H1 (cell line): ENCODE measurements around the gene GPR65. TPM values are rescaled to one million over a fixed set of nuclear protein-coding genes. Genes with fewer than 3 reads are reported as not detected.

ENCODE experiments used
- CTCF ChIA-PET: fragments of 300-600 bp; sonication (Branson Sonifier 250); formaldehyde crosslinking; loops from one replicate; lab custom pipeline; 2021; ENCODE audit not compliant: partially characterized antibody; lab: Charles Lee
- POLR2A ChIA-PET: fragments of 300-600 bp; sonication (Branson Sonifier 250); formaldehyde crosslinking; loops from one replicate; lab custom pipeline; 2021; ENCODE audit warnings: inconsistent platforms; ENCODE audit not compliant: partially characterized antibody; lab: Charles Lee
- DNase-seq, 2 experiments: peaks; one replicate each; pipeline versions ENCODE4 v3.0.0 to v3.0.0-alpha.2; 2010 to 2022; ENCODE audit warnings: low spot score in 2 of 2, low read depth in 1 of 2, mixed read lengths in 1 of 2
- FAIRE-seq: peaks from 2 replicates; lab custom pipeline; 2011; peaks lifted over from hg19 to GRCh38; lab: Jason Lieb, UNC
- H2AFZ ChIP-seq: 2 replicates; pipeline ENCODE4 v1.8.1; 2012; ENCODE audit warnings: low read length, inconsistent platforms
- H2AK5ac ChIP-seq: 2 replicates; pipeline ENCODE4 v1.6.1; 2013; ENCODE audit warnings: low read depth, low read length
- H2BK120ac ChIP-seq: replicated peaks from 2 replicates; pipeline ENCODE3; 2013; ENCODE audit warnings: low read depth, low read length, inconsistent platforms
- H2BK12ac ChIP-seq: 2 replicates; pipeline ENCODE4 v1.6.1; 2013; ENCODE audit warnings: low read depth, low read length
- H2BK15ac ChIP-seq: 2 replicates; pipeline ENCODE4 v1.6.1; 2013; ENCODE audit warnings: low read length
- H2BK20ac ChIP-seq: 2 replicates; pipeline ENCODE4 v1.6.1; 2013; ENCODE audit warnings: low read length
- H2BK5ac ChIP-seq: 2 replicates; pipeline ENCODE4 v1.6.1; 2013; ENCODE audit warnings: low read depth, low read length
- H3K14ac ChIP-seq: 2 replicates; pipeline ENCODE4 v1.6.1; 2013; ENCODE audit warnings: inconsistent platforms; ENCODE audit not compliant: insufficient read length
- H3K18ac ChIP-seq: 2 replicates; pipeline ENCODE4 v1.6.1; 2013; ENCODE audit warnings: low read length; ENCODE audit errors: extremely low read depth
- H3K23ac ChIP-seq: 2 replicates; pipeline ENCODE4 v1.6.1; 2013; ENCODE audit warnings: inconsistent platforms; ENCODE audit not compliant: insufficient read length
- H3K23me2 ChIP-seq: 2 replicates; pipeline ENCODE4 v1.6.1; 2013; ENCODE audit warnings: low read depth, low read length
- H3K27ac ChIP-seq: 2 replicates; pipeline ENCODE4 v1.6.1; 2011; ENCODE audit warnings: low read depth, low read length, inconsistent platforms
- H3K27me3 ChIP-seq, 4 experiments: replicated peaks in 1 of 4; 1 replicate in 1 of 4; 2 replicates in 3 of 4; pipeline versions ENCODE4 v1.6.1 to v1.8.1; 2011 to 2013; ENCODE audit warnings: low read length in 3 of 4, mild to moderate bottlenecking in 3 of 4, inconsistent platforms in 2 of 4, mixed read lengths in 2 of 4, moderate library complexity in 1 of 4; ENCODE audit not compliant: control insufficient read depth in 3 of 4, insufficient read depth in 3 of 4; ENCODE audit errors: extremely low read depth in 1 of 4
- H3K36me3 ChIP-seq, 4 experiments: 2 replicates each; pipeline versions ENCODE4 v1.6.1 to v1.8.1; 2011 to 2013; ENCODE audit warnings: mild to moderate bottlenecking in 4 of 4, low read length in 3 of 4, moderate library complexity in 2 of 4, control low read depth in 1 of 4, inconsistent platforms in 1 of 4; ENCODE audit not compliant: insufficient read depth in 4 of 4, control insufficient read depth in 2 of 4
- H3K4ac ChIP-seq: replicated peaks from 2 replicates; pipeline ENCODE3; 2013; ENCODE audit warnings: low read length, low read depth, mixed read lengths, inconsistent platforms; ENCODE audit not compliant: insufficient read length
- H3K4me1 ChIP-seq, 4 experiments: replicated peaks in 1 of 4; 1 replicate in 1 of 4; 2 replicates in 3 of 4; pipeline versions ENCODE4 v1.6.1 to v1.8.1; 2011 to 2013; ENCODE audit warnings: low read length in 3 of 4, inconsistent platforms in 2 of 4, mixed read lengths in 1 of 4; ENCODE audit not compliant: insufficient read depth in 4 of 4, control insufficient read depth in 3 of 4
- H3K4me2 ChIP-seq, 2 experiments: 2 replicates each; pipeline versions ENCODE4 v1.6.1 to v1.8.1; 2011 to 2013; ENCODE audit warnings: low read depth in 2 of 2, low read length in 2 of 2, control low read depth in 1 of 2, inconsistent platforms in 1 of 2, mild to moderate bottlenecking in 1 of 2; ENCODE audit not compliant: insufficient read depth in 1 of 2
- H3K4me3 ChIP-seq, 4 experiments: fragments of 200-600, 300-600 bp in 1 of 4; sonication (generic), shearing (Covaris generic), sonication (Bioruptor Twin) in 1 of 4; 2 replicates each; pipeline versions ENCODE4 v1.5.1 to v1.8.1; 2011 to 2016; ENCODE audit warnings: low read length in 4 of 4, low read depth in 3 of 4, control low read depth in 2 of 4, inconsistent platforms in 2 of 4, mild to moderate bottlenecking in 2 of 4, mixed read lengths in 1 of 4, moderate library complexity in 1 of 4; ENCODE audit not compliant: insufficient read depth in 2 of 4; ENCODE audit errors: extremely low read depth in 1 of 4
- H3K56ac ChIP-seq: replicated peaks from 2 replicates; pipeline ENCODE3; 2013; ENCODE audit warnings: low read depth, mild to moderate bottlenecking, mixed read lengths, low read length, inconsistent platforms; ENCODE audit not compliant: insufficient read length
- H3K79me1 ChIP-seq: 2 replicates; pipeline ENCODE4 v1.6.1; 2013; ENCODE audit warnings: low read depth, low read length, control low read depth
- H3K79me2 ChIP-seq, 2 experiments: 2 replicates each; pipeline versions ENCODE4 v1.6.1 to v1.8.1; 2012 to 2013; ENCODE audit warnings: low read length in 2 of 2, mild to moderate bottlenecking in 2 of 2, inconsistent platforms in 1 of 2; ENCODE audit not compliant: insufficient read depth in 2 of 2, control insufficient read depth in 1 of 2
- H3K9ac ChIP-seq, 4 experiments: replicated peaks in 1 of 4; 1 replicate in 1 of 4; 2 replicates in 3 of 4; pipeline versions ENCODE4 v1.6.1 to v1.8.1; 2011 to 2013; ENCODE audit warnings: low read depth in 3 of 4, low read length in 3 of 4, control low read depth in 2 of 4, mild to moderate bottlenecking in 2 of 4, moderate library complexity in 2 of 4, inconsistent platforms in 1 of 4; ENCODE audit errors: extremely low read depth in 1 of 4
- H3K9me3 ChIP-seq, 2 experiments: 2 replicates each; pipeline versions ENCODE4 v1.6.1 to v1.8.1; 2012 to 2013; ENCODE audit warnings: mild to moderate bottlenecking in 2 of 2, moderate library complexity in 2 of 2, control low read depth in 1 of 2, inconsistent platforms in 1 of 2, low read depth in 1 of 2, low read length in 1 of 2, mixed read lengths in 1 of 2; ENCODE audit not compliant: insufficient read depth in 2 of 2
- H4K20me1 ChIP-seq, 2 experiments: replicated peaks in 1 of 2; 2 replicates each; pipeline versions ENCODE3 to v1.8.1; 2011 to 2013; ENCODE audit warnings: inconsistent platforms in 2 of 2, low read length in 2 of 2, mild to moderate bottlenecking in 1 of 2; ENCODE audit not compliant: insufficient read depth in 2 of 2, control insufficient read depth in 1 of 2
- H4K5ac ChIP-seq: 2 replicates; pipeline ENCODE4 v1.6.1; 2013; ENCODE audit warnings: low read length, low read depth, mixed read lengths, inconsistent platforms; ENCODE audit not compliant: insufficient read length
- H4K8ac ChIP-seq: 2 replicates; pipeline ENCODE4 v1.8.0; 2013; ENCODE audit warnings: mild to moderate bottlenecking, moderate library complexity, low read length, inconsistent platforms; ENCODE audit not compliant: insufficient read depth; ENCODE audit errors: extremely low read depth
- H4K91ac ChIP-seq: replicated peaks from 2 replicates; pipeline ENCODE3; 2013; ENCODE audit warnings: low read length, mixed read lengths, inconsistent platforms; ENCODE audit not compliant: insufficient read length
- ASH2L ChIP-seq: fragments of 200-600, 300-600 bp; sonication (generic); IDR thresholded peaks from one replicate; pipeline ENCODE4 v1.7.1; 2017; ENCODE audit warnings: low read length
- CEBPB ChIP-seq: IDR thresholded peaks from 2 replicates; pipeline ENCODE4 v1.6.1; 2012; ENCODE audit warnings: low read depth, low read length
- GABPA ChIP-seq: IDR thresholded peaks from 2 replicates; pipeline ENCODE4 v1.6.1; 2011; ENCODE audit warnings: mild to moderate bottlenecking, low read length, moderate library complexity, borderline replicate concordance; ENCODE audit not compliant: insufficient read depth
- MAFK ChIP-seq: IDR thresholded peaks from 2 replicates; pipeline ENCODE4 v1.6.1; 2012; ENCODE audit warnings: low read depth, mild to moderate bottlenecking, improper control_type of control experiment, low read length
- NANOG ChIP-seq: IDR thresholded peaks from 2 replicates; pipeline ENCODE4 v1.6.1; 2011; ENCODE audit warnings: low read length, low read depth, mild to moderate bottlenecking, inconsistent platforms; ENCODE audit not compliant: insufficient read depth, poor library complexity, severe bottlenecking
- POLR2A ChIP-seq, 2 experiments: IDR thresholded peaks; 1 replicate in 1 of 2; 2 replicates in 1 of 2; pipeline ENCODE4 v1.6.1; 2011; ENCODE audit warnings: low read depth in 2 of 2, low read length in 2 of 2, mild to moderate bottlenecking in 2 of 2; ENCODE audit errors: control extremely low read depth in 1 of 2
- RAD21 ChIP-seq, 2 experiments: IDR thresholded peaks in 1 of 2; conservative IDR thresholded peaks in 1 of 2; 2 replicates each; pipeline ENCODE4 v1.6.1; 2011; ENCODE audit warnings: low read depth in 2 of 2, low read length in 2 of 2, improper control_type of control experiment in 1 of 2, inconsistent platforms in 1 of 2, mild to moderate bottlenecking in 1 of 2, moderate library complexity in 1 of 2
- RBBP5 ChIP-seq: IDR thresholded peaks from 2 replicates; pipeline ENCODE4 v1.7.1; 2012; ENCODE audit warnings: low read depth, mild to moderate bottlenecking, inconsistent platforms, low read length, moderate library complexity, borderline replicate concordance
- RFX5 ChIP-seq: IDR thresholded peaks from 2 replicates; pipeline ENCODE4 v1.6.1; 2011; ENCODE audit warnings: low read depth, low read length, improper control_type of control experiment, borderline replicate concordance
- RXRA ChIP-seq: IDR thresholded peaks from 2 replicates; pipeline ENCODE4 v1.6.1; 2011; ENCODE audit warnings: low read depth, mild to moderate bottlenecking, low read length, moderate library complexity; ENCODE audit not compliant: insufficient read depth
- SIX5 ChIP-seq: IDR thresholded peaks from 2 replicates; pipeline ENCODE4 v1.6.1; 2011; ENCODE audit warnings: mild to moderate bottlenecking, low read depth, low read length
- SUZ12 ChIP-seq: fragments of 200-600 bp; sonication (generic); IDR thresholded peaks from 2 replicates; pipeline ENCODE4 v1.6.1; 2012; ENCODE audit warnings: mild to moderate bottlenecking, inconsistent platforms, low read length, moderate library complexity, mixed read lengths
- TCF12 ChIP-seq: IDR thresholded peaks from 2 replicates; pipeline ENCODE4 v1.6.1; 2011; ENCODE audit warnings: low read depth, mild to moderate bottlenecking, low read length
- ZNF274 ChIP-seq: IDR thresholded peaks from 2 replicates; pipeline ENCODE4 v1.7.0; 2012; ENCODE audit warnings: low read length, borderline replicate concordance; ENCODE audit errors: extremely low read depth
- WGBS, 2 experiments: shearing (Covaris generic) in 1 of 2; methylation state at CpG; one replicate each; pipeline versions ENCODE4 v1.1.6 to v1.1.7; 2013 to 2015; ENCODE audit warnings: low lambda C conversion rate in 2 of 2, mixed read lengths in 2 of 2, inconsistent platforms in 1 of 2, low coverage in 1 of 2, missing lambda C conversion rate in 1 of 2; ENCODE audit not compliant: insufficient replicate concordance in 2 of 2, insufficient coverage in 1 of 2, insufficient read length in 1 of 2; ENCODE audit errors: extremely low coverage in 1 of 2, missing lambda C conversion rate in 1 of 2; 5-methylcytosine and 5-hydroxymethylcytosine counted together
- polyA plus RNA-seq, 7 experiments: library from polyadenylated mRNA; depleted of rRNA in 3 of 7; stranded (reverse) in 5 of 7; unstranded in 2 of 7; fragments of >200 nt in 5 of 7; fragments of 200-250 nt in 2 of 7; gene quantifications; 1 replicate in 5 of 7; 2 replicates in 1 of 7; 4 replicates in 1 of 7; pipeline versions ENCODE4 v1.2.1 to v1.2.3, GENCODE V29; 2011 to 2013; ENCODE audit warnings: missing spikeins in 2 of 7, mixed read lengths in 2 of 7
- total RNA-seq: library from RNA; stranded (reverse); fragmentation: NEBNext Ultra II Directional; extraction: Animal tissue kit (Norgen Biotek cat#: 25700); gene quantifications from 2 replicates; pipeline ENCODE4 v1.2.1, GENCODE V29; 2021
- TF ChIP-seq, protein P1 (sequence below): IDR thresholded peaks from 2 replicates; pipeline ENCODE4 v1.6.1; 2012; ENCODE audit warnings: inconsistent platforms

The GPR65 gene
- total and polyA plus RNA-seq, 2 of the 8 experiments (the other 6 are each of a cell fraction or from before 2014, with no cell fraction given) = not detected

DNA sequence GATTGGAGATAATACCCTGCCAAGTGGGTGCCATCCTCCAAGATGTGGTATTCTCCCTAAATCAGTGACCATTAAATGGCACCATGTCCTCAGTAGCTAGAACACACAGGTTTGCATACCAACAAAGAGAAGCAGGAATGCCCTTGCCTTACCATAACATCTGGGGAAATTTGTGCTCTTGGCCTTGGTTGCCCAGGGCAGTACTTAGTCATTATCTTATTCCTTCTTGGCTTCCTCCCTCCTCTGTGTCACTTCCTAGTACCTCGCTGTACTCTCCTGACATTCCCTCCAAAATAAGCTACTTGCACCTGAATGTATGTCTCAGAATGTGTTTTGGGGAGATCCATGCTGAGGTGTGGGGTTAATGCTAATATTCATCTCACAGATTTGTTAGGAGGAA is 43.4 kb downstream of the GPR65 start:
- CTCF ChIA-PET = interaction anchor here (0.8 to 1.8 kb wide), 5 partner anchors 16 to 141 kb away, joined by 3 to 4 read pairs (median 3); no protein-coding TSS in a partner anchor
- no peaks in the 10 kb centered on the region for H4K20me1 ChIP-seq

More for the DNA sequence above, 43.4 kb downstream of the GPR65 start:
- FAIRE-seq (no peak), DNase-seq (no peak)
- H3K9ac ChIP-seq = no peak overlapping the region
- H2BK5ac ChIP-seq = no peak overlapping the region
- no peaks in the 10 kb centered on the region for H3K36me3 ChIP-seq
- no peak overlapping the region for H3K56ac ChIP-seq
- H3K79me2 ChIP-seq = no peaks in the 10 kb centered on the region
- H2BK20ac ChIP-seq = no peak overlapping the region
- no peak overlapping the region for H4K91ac ChIP-seq
- H3K27ac ChIP-seq = no peak overlapping the region
- WGBS, 2 experiments = 83% methylated on average over 1 of the region's 1 CpG; no CpG with 5 or more reads in 1 of the 2 experiments
- no peak overlapping the region for H2BK120ac ChIP-seq
- no peaks in the 10 kb centered on the region for H3K79me1 ChIP-seq
- no peak overlapping the region for H3K4me2 ChIP-seq
- H3K4me3 ChIP-seq = no peak overlapping the region
- no peak overlapping the region for H3K4ac ChIP-seq
- no peak overlapping the region for H2AK5ac ChIP-seq
- no peaks in the 10 kb centered on the region for H3K4me1 ChIP-seq
- no peaks in the 10 kb centered on the region; the same call in 1 of the 2 replicates for H3K23me2 ChIP-seq
- H2BK15ac ChIP-seq = no peak overlapping the region
- H3K27me3 ChIP-seq = no peaks in the 10 kb centered on the region
- H3K23ac ChIP-seq = no peak overlapping the region
- no peak overlapping the region for H2BK12ac ChIP-seq
- POLR2A ChIA-PET = no interaction called here
- no peak overlapping the region for H3K18ac ChIP-seq
- no peak overlapping the region for H4K5ac ChIP-seq
- H4K8ac ChIP-seq = no peak overlapping the region
- H3K14ac ChIP-seq = no peak overlapping the region
- no peaks in the 10 kb centered on the region for H3K9me3 ChIP-seq
- H2AFZ ChIP-seq = no peak overlapping the region
- no peak for TF ChIP-seq TCF12
- no peak for TF ChIP-seq ZNF274
- TF ChIP-seq POLR2A (IDR thresholded peaks at IDR 0.05; ENCODE audit: control extremely low read depth in 1 of 2, low read depth in 2 of 2, low read length in 2 of 2) = no peak
- TF ChIP-seq RBBP5 = no peak
- TF ChIP-seq RAD21 (IDR thresholded peaks at IDR 0.05 in 1 of 2, conservative IDR thresholded peaks at IDR 0.05 in 1 of 2; ENCODE audit: low read depth in 2 of 2, low read length in 2 of 2) = no peak
- TF ChIP-seq, protein P1, sequence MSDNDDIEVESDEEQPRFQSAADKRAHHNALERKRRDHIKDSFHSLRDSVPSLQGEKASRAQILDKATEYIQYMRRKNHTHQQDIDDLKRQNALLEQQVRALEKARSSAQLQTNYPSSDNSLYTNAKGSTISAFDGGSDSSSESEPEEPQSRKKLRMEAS = no peak
- no peak for TF ChIP-seq SIX5
- TF ChIP-seq NANOG = no peak
- TF ChIP-seq RFX5 = no peak
- no peak for TF ChIP-seq ASH2L
- TF ChIP-seq SUZ12 = no peak
- TF ChIP-seq CEBPB = no peak
- no peak for TF ChIP-seq RXRA
- no peak for TF ChIP-seq GABPA
- TF ChIP-seq MAFK = no peak
